ENCODE data around the gene KCNH1.

KCNH1 gene

GRCh38 chr1:210730023-210730422 lies 403.9 kb downstream of the KCNH1 start:
- in situ Hi-C loops (cut with HindIII; ENCODE audit: low sequenced_read_pairs): no loop called here

DNA sequence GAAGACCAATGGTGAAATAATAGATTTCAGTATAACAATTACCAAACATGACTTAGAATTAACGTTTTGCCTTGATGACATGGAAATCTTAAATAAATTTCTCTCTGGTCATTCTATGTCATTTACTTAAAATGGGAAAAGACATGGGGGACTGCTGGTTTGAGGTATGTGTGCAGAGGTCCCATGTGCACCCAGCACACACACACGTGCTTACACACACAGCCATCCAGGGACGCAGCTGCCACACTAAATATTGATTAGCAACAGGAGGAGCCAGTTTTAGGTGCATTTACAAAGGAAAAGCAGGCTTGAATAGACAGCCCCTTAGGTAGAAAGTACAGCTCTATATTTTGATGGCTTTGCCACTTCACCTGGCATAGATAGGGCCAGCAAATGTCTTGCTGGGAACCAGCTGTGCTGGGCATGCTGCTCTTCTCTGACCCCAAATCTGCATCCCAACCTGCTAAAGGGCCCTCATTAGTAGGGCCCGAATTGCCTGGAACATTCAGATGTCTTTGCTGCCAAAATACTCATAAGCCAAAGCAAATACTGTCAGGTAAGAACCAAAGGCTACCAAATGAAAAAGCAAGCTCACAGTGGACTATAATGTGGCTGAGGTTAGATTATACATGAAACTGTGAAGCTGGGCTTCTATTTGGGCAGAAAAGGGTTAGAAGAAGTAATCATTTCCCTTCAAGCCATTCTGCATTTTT lies 405.4 kb downstream of the KCNH1 start:
- in situ Hi-C loops (cut with HindIII; ENCODE audit: low sequenced_read_pairs): loop anchor here (5.0 kb wide), 1 partner anchor 104 kb away; no protein-coding TSS in a partner anchor

DNA sequence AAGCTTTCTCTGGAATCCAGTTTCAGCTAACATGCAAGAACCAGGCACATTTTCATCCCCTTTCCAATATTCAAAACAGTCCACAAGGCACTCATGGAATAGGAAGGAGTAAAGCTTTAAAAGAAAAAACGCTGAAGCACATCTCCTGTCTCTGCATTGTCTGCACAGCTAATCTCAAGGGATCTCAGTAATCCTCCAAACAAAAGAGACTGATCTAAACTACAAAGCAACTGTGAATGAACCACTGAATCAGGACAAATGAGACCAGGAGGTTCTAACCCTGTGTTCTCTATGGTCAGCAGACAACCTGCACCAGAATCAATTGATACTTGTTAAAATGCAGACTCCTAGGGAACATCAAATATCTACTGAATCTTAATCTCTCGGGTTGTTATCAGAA lies 406.2 kb downstream of the KCNH1 start:
- in situ Hi-C loops (cut with HindIII; ENCODE audit: low sequenced_read_pairs): loop anchor here (5.0 kb wide), 1 partner anchor 105 kb away; no protein-coding TSS in a partner anchor

GRCh38 chr1:210726621-210727020 lies 407.3 kb downstream of the KCNH1 start:
- in situ Hi-C loops (cut with HindIII; ENCODE audit: low sequenced_read_pairs): loop anchor here (5.0 kb wide), 1 partner anchor 106 kb away; no protein-coding TSS in a partner anchor

- in situ Hi-C loops (cut with HindIII; ENCODE audit: low sequenced_read_pairs): loop anchor here (5.0 kb wide), 1 partner anchor 108 kb away; no protein-coding TSS in a partner anchor
Measured at GRCh38 chr1:210724768-210725167, 409.2 kb downstream of the KCNH1 start.

DNA sequence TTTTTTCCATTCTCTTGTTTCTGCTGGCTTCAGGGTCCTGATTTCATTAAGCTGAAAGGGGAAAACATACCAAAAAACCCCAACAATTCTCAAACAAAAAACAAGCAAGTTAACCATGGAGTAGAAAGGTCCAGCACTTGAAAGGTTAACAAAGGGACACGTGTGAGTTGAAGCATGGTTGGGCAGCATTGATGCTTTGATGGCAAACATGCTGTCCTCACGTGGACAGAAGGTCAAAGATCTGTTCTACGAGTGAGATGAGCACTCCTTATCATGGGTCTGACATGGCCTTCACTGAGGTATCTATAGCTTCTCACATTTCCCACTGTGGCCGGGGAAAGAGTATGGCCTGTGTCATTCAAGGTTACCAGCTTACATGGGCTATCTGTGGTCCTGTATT lies 410.3 kb downstream of the KCNH1 start:
- in situ Hi-C loops (cut with HindIII; ENCODE audit: low sequenced_read_pairs): no loop called here

DNA sequence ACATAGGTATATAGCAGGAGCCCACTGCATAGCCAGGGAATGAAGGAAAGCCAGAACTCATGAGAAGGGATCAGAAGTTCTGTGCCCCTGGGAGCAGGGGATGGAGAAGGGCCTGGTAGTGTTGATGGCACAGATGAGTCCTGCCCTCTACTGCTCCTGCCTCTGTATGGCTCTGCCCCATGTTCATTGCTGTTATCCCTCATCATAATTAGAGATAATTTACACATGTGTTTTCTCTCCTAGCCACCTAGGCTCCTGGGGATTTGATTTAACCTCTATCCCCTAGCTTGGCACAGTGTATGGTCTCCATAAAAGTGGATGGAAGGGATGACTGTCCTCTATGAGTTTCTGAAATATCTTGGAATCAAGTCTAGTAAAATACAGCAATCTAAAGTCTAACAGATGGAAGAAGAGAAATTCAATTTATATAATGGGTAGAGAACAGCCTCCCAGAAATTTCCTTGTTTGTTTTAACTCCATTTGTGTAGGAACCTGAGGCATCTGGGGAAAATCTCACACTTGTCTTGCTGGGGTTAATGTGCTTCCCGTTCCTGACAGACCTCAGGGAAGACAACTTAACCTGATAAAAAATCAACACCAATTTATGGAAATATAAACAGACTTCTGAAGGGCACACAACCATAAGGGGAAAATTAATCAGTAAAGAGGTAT lies 411.4 kb downstream of the KCNH1 start:
- in situ Hi-C loops (cut with HindIII; ENCODE audit: low sequenced_read_pairs): no loop called here

GRCh38 chr1:210715072-210715471 lies 418.9 kb downstream of the KCNH1 start:
- in situ Hi-C loops (cut with HindIII; ENCODE audit: low sequenced_read_pairs): no loop called here

GRCh38 chr1:210711825-210712612 lies 421.9 kb downstream of the KCNH1 start:
- in situ Hi-C loops (cut with HindIII; ENCODE audit: low sequenced_read_pairs): no loop called here

GRCh38 chr1:210709701-210710100 lies 424.2 kb downstream of the KCNH1 start:
- in situ Hi-C loops (cut with HindIII; ENCODE audit: low sequenced_read_pairs): no loop called here

- in situ Hi-C loops (cut with HindIII; ENCODE audit: low sequenced_read_pairs): no loop called here
Measured at GRCh38 chr1:210707300-210708240, 426.4 kb downstream of the KCNH1 start.

GRCh38 chr1:210706246-210706645 lies 427.7 kb downstream of the KCNH1 start:
- in situ Hi-C loops (cut with HindIII; ENCODE audit: low sequenced_read_pairs): no loop called here

GRCh38 chr1:210705086-210705485 lies 428.9 kb downstream of the KCNH1 start:
- in situ Hi-C loops (cut with HindIII; ENCODE audit: low sequenced_read_pairs): no loop called here

GRCh38 chr1:210703593-210703992 lies 430.4 kb downstream of the KCNH1 start:
- in situ Hi-C loops (cut with HindIII; ENCODE audit: low sequenced_read_pairs): no loop called here

DNA sequence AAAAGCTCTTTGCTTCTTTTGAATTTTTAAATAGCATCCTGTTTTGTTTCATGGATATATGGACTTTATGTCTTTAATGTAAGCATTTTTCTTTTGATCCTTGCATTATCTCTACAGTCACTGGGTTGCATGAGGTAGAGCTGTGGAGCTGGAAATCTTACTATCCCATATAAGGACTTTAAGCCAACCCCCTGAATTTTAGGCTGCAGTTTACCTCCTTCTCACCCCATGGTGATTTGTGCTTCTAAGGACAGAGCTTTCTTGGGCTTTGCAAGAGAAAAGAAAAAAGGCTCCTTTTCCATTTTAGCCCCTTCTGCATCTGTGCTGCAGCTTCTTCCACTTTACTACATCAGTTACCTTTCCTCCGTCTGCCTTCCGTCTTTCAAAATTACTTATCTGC lies 431.4 kb downstream of the KCNH1 start:
- in situ Hi-C loops (cut with HindIII; ENCODE audit: low sequenced_read_pairs): no loop called here

DNA sequence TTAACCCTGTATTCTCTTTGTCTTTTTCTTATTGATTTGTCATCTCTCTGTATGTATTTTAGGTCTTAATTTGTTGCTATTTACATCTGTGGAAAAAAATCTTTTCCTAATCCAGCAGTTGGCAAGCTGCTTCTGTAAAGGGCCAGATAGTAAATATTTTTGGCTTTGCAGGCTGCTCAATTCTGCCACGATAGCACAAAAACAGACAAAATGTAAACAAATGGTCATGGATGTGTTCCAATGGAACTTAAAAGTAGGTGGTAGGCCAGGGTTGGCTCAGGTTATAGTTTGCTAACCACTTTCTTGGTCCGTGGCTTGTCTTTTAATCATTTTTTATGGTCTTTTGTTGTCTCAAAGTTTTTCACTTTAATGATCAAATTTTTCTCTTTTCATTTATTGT lies 433.4 kb downstream of the KCNH1 start:
- in situ Hi-C loops (cut with HindIII; ENCODE audit: low sequenced_read_pairs): no loop called here

- in situ Hi-C loops (cut with HindIII; ENCODE audit: low sequenced_read_pairs): no loop called here
Measured at GRCh38 chr1:210700083-210700482, 433.9 kb downstream of the KCNH1 start.

GRCh38 chr1:210698661-210699060 lies 435.3 kb downstream of the KCNH1 start:
- in situ Hi-C loops (cut with HindIII; ENCODE audit: low sequenced_read_pairs): no loop called here

- in situ Hi-C loops (cut with HindIII; ENCODE audit: low sequenced_read_pairs): no loop called here
Measured at GRCh38 chr1:210697185-210697584, 436.8 kb downstream of the KCNH1 start.

DNA sequence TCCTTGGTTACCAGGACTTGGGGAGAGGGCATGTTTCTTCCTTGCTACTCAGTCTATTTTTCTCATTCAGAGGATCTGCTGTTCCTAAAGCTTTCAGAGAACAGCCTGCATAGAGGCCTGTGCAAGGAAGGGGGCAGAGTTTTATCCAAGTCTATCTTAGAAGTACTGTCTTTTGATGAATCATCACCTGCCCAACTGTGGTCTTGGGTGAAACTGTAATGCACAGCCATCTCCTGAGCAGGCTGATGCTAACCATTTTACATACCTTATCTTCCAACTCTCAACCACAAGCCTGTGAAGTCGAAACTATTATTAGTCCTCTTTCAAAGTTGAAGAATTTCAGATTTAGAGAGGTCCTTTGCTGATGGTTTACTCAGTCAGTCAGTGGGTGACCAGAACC lies 437.2 kb downstream of the KCNH1 start:
- in situ Hi-C loops (cut with HindIII; ENCODE audit: low sequenced_read_pairs): no loop called here
